Measurements from ENCODE around the gene SDCCAG8.
A peak's percentile ranks its signal among the peaks of the same experiment; 100 is the strongest.

SDCCAG8 gene

GRCh38 chr1:243343970-243344937 lies 88.4 kb downstream of the SDCCAG8 start:
- in situ Hi-C loops (cut with HindIII; ENCODE audit: low pct_ligation_motif_present, low sequenced_read_pairs), result no loop called here
- no peak overlapping the region for H3K4me3 ChIP-seq (ENCODE audit: low read depth, low read length)
- H3K27ac ChIP-seq, result no peak overlapping the region
- no peaks in the 10 kb centered on the region for H3K27me3 ChIP-seq (replicated peaks)
- no peak for DNase-seq
- peaks cover 15% of the 10 kb centered on the region for H3K36me3 ChIP-seq (replicated peaks)
- TF ChIP-seq, protein P1, sequence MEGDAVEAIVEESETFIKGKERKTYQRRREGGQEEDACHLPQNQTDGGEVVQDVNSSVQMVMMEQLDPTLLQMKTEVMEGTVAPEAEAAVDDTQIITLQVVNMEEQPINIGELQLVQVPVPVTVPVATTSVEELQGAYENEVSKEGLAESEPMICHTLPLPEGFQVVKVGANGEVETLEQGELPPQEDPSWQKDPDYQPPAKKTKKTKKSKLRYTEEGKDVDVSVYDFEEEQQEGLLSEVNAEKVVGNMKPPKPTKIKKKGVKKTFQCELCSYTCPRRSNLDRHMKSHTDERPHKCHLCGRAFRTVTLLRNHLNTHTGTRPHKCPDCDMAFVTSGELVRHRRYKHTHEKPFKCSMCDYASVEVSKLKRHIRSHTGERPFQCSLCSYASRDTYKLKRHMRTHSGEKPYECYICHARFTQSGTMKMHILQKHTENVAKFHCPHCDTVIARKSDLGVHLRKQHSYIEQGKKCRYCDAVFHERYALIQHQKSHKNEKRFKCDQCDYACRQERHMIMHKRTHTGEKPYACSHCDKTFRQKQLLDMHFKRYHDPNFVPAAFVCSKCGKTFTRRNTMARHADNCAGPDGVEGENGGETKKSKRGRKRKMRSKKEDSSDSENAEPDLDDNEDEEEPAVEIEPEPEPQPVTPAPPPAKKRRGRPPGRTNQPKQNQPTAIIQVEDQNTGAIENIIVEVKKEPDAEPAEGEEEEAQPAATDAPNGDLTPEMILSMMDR (IDR thresholded peaks at IDR 0.05; ENCODE audit: low read depth, low read length, missing control alignments), result peak; percentile 54

- H3K36me3 ChIP-seq (replicated peaks), result peaks cover 13% of the 10 kb centered on the region
- no peak overlapping the region for H3K27ac ChIP-seq
- DNase-seq, result no peak
- in situ Hi-C loops (cut with HindIII; ENCODE audit: low pct_ligation_motif_present, low sequenced_read_pairs), result no loop called here
- no peaks in the 10 kb centered on the region for H3K27me3 ChIP-seq (replicated peaks)
- TF ChIP-seq, protein P1 (IDR thresholded peaks at IDR 0.05; ENCODE audit: low read depth, low read length, missing control alignments), result no peak
- H3K4me3 ChIP-seq (ENCODE audit: low read depth, low read length), result no peak overlapping the region
Measured at GRCh38 chr1:243345205-243345604, 89.4 kb downstream of the SDCCAG8 start.

DNA sequence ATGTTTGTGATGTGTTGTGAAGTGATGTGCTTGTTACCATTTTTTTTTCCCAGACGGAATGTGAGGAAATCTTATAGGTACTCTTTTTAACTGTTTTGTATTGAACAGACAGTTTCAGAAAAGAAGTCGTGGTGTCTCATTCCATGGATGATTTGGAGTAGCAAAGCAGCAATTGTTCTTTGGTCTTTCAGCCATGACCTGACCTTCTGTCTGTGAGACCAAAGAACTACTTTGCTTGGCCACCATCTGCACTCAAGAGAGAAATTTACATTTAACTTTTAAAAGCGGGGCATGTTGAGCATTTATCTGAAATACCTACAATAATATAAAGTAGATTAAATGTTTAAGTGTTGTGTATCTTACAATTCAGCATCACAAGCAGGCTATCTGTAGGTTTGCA lies 90.2 kb downstream of the SDCCAG8 start:
- H3K27me3 ChIP-seq (replicated peaks), result no peaks in the 10 kb centered on the region
- no peak for DNase-seq
- TF ChIP-seq, protein P1 (IDR thresholded peaks at IDR 0.05; ENCODE audit: low read depth, low read length, missing control alignments), result no peak
- no peak overlapping the region for H3K27ac ChIP-seq
- in situ Hi-C loops (cut with HindIII; ENCODE audit: low pct_ligation_motif_present, low sequenced_read_pairs), result no loop called here
- peaks cover 13% of the 10 kb centered on the region for H3K36me3 ChIP-seq (replicated peaks)
- no peak overlapping the region for H3K4me3 ChIP-seq (ENCODE audit: low read depth, low read length)

DNA sequence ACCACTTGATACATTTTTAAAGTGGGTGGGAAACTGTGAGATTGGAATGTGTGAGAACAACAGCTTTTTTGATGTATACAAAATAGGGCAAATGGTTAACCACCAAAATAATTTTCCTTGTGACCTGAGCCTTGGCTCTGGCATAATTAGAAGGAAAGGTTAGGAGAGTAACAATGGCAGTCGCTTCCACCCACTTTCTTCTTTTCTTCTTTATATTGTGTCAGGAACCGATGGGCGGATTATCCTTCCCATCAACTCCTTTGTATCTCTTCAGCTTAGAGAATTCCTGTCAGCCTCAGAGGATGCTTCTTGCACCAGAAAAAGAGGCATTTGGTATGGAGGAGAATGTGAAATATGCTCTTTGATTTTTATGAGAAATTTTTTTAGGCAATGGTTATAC lies 90.6 kb downstream of the SDCCAG8 start:
- Histone ChIP-seq H3K36me3 (replicated peaks) (peaks cover 17% of the 10 kb centered on the region), H3K27me3 (replicated peaks) (no peaks in the 10 kb centered on the region), H3K4me3 (ENCODE audit: low read depth, low read length) (no peak overlapping the region), H3K27ac (no peak overlapping the region)
- DNase-seq, result no peak
- in situ Hi-C loops (cut with HindIII; ENCODE audit: low pct_ligation_motif_present, low sequenced_read_pairs), result no loop called here
- TF ChIP-seq, protein P1 (IDR thresholded peaks at IDR 0.05; ENCODE audit: low read depth, low read length, missing control alignments), result no peak

GRCh38 chr1:243348331-243348730 lies 92.5 kb downstream of the SDCCAG8 start:
- TF ChIP-seq, protein P1 (IDR thresholded peaks at IDR 0.05; ENCODE audit: low read depth, low read length, missing control alignments), result no peak
- no peak overlapping the region for H3K27ac ChIP-seq
- H3K4me3 ChIP-seq (ENCODE audit: low read depth, low read length), result no peak overlapping the region
- no peaks in the 10 kb centered on the region for H3K27me3 ChIP-seq (replicated peaks)
- peaks cover 18% of the 10 kb centered on the region for H3K36me3 ChIP-seq (replicated peaks)
- in situ Hi-C loops (cut with HindIII; ENCODE audit: low pct_ligation_motif_present, low sequenced_read_pairs), result no loop called here
- DNase-seq, result no peak
